GM19397 (cell line): Measurements from ENCODE around the gene LIPC.

Experiments
- ATAC-seq: cut with Tn5 transposase; IDR thresholded peaks from one replicate; pipeline ENCODE4 v1.9.1; 2021; ENCODE audit warnings: mild to moderate bottlenecking, moderate library complexity; ENCODE audit not compliant: unreplicated experiment

The LIPC gene

DNA sequence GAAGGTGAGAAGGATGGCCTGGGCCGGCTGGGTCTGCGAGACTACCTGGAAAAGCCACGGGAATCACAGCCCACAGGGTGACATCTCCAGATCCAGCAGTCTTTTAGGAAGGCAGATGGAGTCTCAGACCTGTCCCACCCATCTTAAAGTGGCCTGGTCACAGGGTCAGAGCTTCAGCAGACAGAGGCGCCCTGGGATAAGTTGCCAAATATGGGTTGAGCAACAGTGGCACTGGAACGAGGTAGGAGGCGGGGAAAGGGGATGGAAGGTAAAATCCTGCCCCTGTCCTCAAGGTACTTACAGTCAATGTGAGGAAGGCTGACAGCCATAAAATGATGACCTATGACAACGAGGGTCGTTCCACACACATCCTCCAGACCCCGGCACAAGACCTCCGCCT is 80.7 kb downstream of the LIPC start:
- no peak for ATAC-seq

DNA sequence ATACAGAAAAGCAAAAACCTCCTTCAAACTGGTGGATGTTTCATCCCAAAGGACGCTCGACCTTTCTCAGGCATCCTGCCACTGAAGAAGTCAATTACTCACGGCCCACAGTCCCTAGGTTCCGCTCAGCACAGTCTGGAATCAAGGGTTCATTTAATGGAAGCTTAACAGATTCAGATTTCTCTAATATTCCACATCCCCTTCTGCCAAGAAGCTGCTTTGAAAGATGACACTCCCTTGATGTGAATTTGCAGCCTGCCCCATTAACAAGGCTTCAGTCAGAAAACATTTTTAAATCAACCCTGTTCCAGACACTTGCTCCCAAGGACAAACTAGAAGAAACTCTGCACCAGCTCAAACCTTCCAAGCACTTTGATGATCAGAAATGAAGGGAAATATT is 81.2 kb downstream of the LIPC start:
- no peak for ATAC-seq

DNA sequence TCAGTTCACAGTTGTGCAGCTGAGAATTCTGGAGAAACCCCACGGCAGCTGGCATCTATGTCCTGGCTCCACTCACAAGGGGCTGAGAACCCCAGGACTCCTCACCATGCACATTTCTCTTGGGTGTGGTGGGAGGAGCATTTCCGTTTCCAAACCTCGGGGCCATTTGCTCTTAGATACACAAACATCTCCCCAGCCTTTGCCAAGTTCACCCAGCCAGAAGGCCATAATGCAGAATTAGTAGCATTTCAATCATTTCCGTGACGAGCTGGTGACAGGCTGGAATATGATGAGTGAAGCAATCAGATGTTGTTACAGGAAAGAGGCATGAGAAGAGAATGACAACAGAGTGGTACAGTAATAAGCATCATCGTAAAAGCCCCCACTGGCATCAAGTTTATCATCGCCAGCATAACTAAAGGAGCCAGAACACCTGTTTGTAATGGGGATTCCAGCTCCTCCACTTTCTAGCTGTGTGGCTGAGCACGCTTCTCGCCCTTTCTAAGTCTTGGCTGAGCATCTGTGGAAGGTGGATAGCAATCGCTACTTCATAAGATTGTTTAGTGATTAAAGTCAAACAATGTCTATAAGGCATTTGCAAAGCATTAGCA is 82.0 kb downstream of the LIPC start:
- ATAC-seq: no peak

DNA sequence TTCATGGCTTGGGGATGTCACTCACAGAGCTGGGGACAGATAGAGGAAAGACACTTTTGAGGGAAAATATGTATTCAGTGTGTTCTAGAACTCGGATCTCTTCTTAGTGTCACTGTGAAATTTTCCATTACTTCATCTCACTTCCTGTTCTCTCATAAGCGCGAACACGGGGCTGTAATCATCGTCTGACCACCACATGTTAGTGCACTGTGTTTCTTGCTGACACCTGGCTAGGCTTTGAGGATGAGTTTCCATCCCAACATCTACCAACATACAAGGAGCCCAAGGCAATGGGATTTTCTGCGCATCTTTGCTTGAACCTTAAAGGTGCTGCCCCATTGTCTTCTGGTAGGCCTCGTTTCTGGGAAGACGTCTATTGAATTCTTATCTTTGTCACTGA is 84.0 kb downstream of the LIPC start:
- ATAC-seq: no peak

DNA sequence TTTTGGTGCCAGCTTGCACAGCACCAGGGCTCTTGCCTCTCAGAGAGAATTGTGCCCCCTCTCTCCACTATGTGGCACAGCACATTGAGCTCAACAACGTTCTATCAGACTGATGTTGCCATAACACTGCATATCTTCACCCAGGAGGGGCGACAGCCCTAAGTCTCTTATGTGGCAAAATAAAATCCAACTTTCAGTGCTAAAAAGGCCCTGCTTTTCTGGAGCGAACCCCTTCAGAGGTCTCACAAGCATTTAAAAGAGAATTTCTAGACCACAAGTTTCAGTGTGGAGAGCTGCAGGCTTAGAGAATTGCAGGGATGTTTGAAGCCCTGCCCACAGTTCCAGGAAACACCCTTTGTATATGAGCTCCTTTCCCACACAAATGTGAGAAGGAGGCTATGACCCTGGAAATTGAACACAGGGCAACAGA is 85.5 kb downstream of the LIPC start:
- no peak for ATAC-seq

DNA sequence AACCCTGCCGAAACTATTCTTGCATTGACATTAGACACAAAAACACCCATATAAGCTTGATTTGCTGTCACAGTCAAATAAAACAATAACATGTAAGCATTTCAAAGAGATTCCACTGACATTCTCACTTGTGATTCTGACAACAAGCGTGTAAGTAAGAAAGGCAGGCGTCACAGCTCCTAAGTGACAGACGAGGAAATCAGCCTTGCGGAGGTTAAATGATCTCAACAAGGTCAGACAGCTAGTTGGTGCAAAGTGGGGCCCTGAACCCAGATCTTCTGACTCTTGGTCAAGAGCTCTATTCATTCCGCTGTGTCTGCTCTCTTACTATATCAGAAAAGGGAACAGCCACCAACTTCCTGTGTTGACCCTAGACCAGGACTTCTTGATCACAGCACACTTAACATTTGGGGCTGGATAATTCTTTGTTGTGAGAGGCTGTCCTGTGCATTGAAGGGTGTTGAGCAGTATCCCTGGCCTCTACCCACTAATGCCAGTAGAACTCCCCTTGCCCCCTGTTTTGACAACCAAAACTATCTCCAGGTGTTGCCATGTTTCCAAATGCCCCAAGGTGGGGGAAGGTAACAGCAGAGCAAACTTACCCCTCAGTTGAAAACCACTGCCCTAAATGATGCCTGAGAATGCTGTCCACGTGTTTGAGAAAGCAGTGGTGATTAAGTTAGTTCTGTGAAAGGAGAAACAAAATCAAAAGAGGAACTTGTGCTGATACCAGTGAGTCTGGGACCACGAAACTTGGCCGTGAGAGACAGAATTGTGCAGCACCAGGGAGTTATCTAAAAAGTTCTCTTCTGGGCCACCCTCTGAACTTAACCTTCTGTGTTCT is 86.1 kb downstream of the LIPC start:
- ATAC-seq: no peak

DNA sequence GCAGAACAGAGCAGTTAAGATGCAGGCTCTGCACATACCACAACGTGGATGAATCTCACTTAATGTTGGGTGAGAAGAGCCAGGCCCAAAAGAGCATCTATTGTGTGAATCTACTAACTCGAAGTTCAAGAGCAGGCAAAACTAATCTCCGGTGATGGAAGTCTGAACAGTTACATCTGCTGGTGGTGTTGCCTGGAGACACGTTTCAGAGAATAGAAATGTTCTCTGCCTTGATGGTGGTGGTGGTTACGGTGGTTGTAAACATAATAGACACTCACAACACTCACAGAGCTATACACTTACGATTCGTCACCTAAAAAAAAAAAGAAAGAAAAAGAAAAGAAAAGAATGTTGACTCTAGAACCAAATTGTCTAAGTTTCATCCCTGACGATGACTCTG is 86.8 kb downstream of the LIPC start:
- no peak for ATAC-seq

DNA sequence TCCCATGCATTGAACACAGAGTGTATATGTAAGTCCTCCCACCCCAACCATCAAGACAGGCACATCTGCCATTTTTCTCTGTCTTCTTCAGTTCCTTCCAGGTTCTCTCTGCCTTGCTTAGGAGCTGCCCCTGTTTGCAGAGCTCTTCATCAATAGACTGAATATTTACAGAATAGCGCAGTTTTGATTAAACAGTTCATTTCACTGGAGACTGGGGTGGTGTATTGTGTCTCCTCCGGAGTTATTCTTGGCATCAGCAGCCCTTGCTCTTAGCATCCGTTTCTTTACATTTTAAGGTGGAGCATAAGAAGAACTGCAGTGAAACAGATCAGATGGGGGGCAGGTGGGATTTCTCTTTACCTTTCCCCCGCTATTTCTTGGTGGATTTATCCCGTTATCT is 87.7 kb downstream of the LIPC start:
- ATAC-seq: no peak

DNA sequence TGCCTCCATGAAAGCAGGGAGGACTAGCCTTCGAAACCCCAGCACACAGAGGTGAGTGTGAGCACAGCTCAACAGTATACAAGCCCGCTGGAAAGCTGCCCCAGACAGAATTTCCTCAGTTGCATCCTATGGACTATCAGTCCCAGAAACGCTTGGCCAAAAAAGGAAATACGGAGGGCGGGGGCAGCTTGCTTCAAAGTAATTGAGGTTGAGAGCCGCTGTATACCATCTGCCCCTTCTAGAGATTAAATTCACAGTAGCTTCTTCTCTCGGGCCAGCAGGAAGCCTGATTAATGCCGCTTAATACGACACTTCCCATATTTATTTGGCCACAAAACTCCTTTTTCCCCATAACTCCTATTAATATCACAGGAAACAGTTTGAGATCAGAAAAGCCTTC is 88.7 kb downstream of the LIPC start:
- no peak for ATAC-seq

DNA sequence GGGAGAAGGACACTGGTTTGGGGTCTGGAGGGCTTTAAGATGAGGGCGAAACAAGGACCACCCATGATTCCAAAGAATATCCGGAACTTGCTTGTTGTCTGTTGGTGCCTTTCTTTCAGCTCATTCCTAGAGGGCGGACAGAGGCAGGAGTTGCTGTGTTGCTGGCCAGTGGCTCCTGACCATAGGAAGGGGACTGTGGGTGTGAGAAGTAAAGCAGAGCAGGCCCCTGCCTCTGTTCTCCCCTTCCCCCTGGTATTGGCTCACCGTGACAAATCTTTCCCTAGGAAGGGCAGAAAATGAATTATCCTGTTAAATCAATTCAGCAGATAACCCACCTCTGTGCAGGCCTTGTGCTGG is 89.1 kb downstream of the LIPC start:
- no peak for ATAC-seq

DNA sequence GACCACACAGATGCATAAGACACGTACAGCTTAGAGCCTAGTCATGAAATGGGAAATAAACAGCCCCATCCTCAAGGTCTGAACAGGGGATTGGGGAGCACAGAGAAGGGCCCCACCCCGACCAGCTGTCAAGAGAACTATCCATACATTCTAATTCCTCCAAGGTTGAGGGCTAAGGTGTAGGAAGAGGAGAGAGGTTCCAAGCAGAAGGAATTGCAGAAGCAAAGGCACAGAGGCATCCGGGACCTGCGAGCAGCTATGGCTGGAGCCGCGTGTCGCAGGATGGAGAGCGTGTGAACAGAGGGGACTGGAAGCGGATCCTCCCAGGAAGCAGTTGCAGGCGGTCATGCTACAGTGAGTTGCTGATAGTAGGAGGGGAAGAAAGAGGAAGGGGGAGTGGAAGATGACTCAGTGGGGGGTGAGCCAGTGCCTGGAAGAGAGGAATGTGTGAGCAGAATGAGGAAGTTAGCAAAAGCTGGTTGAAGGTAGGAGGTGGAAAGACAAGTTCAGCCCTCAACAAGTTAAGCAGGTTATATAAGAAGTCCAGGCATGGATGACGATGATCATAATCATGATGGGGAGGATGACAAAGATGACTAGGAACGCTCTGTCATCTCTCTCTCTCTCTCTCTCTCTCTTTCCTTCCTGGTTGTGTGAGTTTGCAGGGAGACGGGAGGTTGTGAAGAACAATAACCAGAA is 89.7 kb downstream of the LIPC start:
- ATAC-seq: no peak

DNA sequence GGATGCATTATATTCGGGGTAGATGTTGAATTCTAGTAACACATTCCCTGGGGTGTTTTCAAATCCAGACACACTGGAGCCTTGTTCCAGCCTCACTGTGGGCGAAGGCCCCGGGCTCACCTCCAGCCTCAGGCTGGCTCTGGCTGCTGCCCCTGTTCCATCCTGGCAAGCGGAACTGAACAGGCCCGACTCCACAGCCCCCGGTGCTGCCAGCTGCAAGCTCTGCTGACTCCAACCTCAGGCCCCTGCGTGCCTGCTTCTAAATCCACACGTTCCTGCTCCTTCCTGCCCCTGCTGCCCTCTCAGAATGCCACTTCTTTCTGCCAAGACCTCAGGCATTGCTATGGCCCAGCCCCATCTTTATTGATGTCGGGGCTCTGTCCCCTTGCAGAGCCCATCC is 90.6 kb downstream of the LIPC start:
- ATAC-seq: no peak

DNA sequence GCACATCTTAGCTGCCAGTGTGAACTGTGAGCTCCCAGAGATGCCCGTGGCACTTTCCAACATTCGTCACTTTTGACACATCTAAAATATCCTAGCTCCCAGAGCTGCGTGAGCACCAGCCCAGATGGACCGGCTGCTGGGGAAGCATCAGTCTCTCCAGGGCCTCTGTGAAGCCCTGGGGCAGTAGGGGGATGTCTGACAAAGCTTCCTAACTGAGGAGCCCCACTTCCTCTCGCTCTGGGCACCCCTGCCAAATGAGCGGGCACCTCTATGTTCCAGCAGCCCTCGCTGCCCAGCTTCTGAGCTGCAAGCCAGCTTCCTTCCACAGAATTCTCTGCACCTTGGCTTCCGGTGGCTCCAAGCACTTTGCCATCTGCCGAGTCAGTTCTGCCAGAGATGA is 91.1 kb downstream of the LIPC start:
- no peak for ATAC-seq

DNA sequence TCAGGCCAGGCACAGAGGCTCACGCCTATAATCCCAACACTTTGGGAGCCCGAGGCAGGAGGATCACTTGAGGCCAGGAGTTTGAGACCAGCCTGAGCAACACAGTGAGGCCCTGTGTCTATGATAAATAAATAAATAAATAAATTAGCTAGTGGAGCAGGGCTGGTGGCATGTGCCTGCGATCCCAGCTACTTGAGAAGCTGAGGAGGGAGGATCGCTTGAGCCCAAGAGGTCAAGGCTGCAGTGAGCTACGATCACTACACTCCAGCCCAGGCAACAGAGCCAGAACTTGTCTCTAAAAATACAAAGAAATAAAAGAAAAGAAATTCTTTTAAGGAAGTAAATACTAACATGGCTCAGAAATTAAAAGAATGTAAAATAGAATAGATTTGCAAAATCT is 91.8 kb downstream of the LIPC start:
- ATAC-seq: no peak

DNA sequence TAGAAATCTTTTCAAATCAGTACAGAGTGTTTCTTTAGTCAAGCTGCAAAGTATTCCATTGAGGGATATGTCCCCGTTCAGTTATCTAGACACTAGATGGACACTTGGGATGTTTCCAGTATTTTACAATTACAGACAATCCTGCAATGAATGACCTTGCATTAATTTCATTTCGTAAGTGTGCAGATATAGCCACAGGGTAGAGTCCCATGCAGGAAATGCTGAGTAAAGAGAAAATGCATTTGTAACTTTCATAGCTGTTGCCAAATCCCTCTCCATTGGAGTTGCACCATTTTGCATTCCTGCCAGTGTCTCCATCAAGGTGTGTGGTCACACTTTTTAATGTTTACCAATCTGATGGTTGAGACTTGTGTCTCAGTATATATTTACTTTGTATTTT is 92.5 kb downstream of the LIPC start:
- ATAC-seq: no peak

DNA sequence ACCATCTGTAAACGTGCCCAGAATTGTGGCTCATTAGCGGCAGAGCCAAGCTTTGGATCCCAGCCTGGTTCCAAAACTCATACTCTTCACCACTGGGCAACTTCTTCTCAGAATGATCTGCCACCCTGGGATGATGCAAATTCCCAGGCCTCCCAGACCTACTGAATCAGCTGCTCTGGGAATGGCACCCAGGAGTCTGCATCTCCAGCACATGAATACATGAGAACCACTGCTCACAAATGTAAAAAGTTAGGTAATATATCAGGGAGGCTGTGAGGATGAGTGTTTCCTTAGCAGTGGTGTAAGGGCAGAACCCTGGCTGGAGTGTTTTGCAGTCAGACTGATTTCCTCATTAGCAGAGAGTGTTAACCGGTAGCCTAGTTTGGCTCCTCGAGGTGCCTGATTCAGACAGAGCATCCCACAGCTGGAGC is 94.2 kb downstream of the LIPC start:
- no peak for ATAC-seq

DNA sequence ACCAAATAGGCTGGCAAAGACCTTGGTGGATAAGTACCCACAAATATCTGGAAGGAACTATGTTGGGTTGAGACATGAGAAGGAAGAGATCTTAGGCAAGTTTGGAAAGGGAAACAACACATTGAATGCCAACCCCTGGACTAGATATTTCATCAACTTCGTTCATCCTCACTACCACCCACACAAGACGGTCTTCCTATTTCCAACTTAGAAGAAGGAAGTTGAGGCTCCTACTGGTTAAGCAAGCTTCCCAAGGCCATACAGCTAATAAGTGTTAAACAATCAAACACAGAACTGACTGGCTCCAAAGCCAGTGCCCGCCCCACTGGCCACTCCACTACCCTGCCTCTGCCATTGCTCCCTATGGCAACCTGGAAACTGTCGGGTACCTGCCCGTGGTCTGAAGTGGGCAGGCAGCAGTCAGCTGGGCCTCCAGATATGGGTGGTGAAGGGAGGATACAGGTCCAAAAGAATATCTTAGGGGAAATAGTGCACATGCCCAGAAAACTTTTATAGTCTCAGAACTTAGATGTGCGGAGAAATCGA is 94.9 kb downstream of the LIPC start:
- ATAC-seq: no peak

DNA sequence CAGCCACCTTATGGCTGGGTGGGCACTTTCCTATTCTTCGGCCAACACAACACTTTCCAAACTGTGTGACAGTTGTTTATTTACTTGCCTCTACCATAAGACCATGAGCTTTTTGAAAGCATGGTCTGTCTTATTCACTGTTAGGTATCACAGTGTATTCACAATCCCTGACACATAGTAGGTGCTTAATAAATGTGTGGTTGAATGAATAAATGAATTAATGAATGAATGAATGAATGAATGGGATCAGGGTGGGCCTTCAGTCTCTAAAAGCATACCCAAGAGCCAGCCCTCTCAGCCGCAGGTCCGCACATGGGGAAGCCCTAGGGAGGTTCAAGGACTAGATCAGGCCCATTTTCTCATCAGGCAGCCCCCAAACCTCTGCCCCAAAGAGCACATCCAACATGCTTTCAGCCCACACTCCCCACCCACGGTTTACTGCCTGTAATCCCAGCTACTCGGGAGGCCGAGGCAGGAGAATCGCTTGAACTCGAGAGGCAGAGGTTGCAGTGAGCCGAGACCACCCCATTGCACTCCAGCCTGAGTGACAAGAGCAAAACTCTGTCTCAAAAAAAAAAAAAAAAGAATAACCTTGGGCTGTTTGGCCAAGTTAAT is 95.9 kb downstream of the LIPC start:
- ATAC-seq: no peak

DNA sequence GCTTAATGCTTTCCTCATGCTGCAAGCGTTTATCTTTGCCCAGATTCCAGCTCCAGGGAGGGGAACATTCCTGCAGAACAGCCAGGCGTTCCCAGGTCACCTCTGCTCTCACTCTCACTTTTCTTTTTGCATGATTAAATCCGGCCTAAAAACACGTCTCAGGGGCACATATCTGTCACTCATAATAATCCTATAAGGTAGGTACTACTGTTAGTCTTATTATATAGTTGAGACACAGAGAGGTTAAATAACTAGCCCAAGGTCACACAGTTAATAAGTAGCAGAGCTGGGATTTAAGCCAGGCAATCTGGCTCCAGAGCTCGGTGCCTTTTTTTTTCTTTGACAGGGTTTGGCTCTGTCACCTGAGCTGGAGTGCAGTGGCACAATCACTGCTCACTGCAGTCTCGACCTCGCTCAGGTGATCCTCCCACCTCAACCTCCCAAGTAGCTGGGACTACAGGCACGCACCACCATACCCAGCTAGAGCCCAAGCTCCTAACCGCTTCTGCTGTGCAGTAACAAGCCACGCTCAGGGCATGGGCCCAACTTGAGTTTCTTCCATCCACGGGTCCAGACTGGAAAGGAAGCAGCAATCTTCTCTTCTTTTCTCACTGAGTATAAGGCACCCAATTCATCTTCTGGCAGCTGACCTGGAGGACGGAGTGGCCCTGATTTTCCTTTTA is 96.5 kb downstream of the LIPC start:
- no peak for ATAC-seq

DNA sequence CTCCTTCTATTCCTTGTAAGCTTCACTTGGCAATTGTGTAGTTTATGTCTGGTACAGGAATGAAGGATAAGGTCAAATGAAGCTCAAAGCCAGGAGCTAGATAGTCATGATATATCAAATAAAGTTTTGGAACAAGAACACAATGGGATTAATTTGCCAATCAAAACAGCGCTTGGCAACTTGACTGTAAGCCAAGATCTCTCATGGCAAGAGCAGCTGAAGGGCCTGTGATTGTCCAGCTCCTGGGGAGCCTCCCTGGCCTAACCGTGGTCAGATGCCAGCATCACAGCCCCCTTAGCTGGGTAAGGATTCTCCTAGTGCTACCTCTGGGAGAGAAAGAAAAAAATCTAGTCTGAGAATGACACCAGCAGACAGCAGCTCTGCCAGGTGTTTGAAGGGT is 97.2 kb downstream of the LIPC start:
- ATAC-seq: no peak

DNA sequence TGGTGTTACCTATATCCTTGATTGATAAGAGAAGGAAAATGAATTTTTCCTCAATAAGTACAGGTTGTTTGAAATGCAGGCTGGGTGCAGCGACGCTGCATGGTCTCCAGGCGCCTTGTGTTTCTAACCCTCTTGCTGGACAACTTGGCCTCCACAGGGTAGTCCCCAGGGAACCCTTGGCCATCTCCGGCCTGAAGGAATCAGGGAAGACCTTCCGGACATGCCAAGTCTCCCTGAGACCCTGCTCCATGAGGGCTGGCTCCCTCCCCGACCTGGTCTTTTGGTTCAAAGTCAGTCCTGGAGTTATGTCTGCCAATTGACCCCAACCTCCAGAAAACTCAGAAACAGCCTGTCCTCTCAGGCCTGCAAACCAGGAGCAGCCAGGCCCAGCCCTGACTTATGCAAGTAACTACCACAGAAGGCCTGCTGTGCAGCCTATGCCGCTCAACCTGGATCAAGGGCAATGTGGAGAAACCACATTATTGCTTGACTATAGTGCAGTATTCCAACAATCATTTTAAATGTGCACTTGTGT is 98.3 kb downstream of the LIPC start:
- no peak for ATAC-seq
